Fibroblast of skin of abdomen (primary cell): ENCODE measurements around the gene ROGDI.

ENCODE experiments used
- DNase-seq: peaks from one replicate; pipeline ENCODE4 v3.0.0-alpha.2; 2013

The ROGDI gene

DNA sequence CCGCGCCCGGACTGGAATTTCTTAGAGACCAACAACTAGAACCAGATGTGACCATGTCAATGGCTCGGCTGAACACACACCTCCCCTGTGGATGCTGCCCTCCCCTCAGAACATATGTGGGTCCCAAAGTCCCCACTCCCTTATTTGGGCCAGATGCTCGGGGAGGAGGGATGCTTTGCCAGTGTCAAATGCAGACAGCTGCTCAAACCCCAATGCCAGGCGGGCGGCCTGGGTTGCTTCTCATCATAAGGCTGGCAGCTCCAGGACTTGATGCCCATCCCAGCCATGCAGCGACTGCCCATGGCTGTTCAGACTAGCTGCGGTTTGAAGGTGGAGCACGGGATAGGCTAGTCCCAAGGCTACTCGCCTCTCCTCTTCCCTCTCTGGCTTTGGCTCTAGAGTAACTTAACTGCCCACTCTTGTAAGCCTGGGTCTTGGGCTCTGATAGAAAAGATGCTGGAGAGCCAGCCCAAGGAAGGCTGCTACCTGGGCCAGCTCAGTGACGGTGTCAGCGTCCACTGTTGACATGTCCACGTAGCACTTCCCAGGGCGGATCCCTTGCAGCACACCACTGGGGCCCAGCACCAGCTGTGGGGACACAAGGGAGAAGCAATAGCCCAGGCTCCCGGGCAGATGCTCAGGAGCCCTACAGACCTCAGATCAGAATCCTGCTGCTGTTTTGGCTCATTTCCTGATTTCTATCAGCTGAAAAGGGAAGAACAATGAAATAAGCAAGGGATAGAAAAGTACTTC is 11.0 kb upstream of the ROGDI start:
- DNase-seq: no peak

DNA sequence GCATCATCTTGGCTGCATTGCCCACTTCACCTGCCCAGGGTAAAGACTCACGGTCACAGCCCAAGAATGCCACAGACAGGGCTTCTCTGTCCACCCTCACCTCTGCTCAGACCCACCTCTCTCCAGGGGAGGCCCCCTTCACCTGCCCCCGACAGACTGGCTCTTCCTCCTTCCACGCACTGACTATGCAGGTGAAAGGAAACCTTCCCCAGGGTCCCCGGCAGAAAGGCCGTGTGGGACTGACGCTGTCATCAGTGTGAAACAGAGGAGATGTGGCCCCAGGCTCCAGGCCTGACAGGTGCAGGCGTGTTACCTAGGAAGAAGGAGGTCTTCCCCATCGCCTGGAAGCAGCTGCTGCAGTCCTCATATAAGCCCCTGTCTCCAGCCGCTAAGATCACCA is 9.3 kb upstream of the ROGDI start:
- no peak for DNase-seq

DNA sequence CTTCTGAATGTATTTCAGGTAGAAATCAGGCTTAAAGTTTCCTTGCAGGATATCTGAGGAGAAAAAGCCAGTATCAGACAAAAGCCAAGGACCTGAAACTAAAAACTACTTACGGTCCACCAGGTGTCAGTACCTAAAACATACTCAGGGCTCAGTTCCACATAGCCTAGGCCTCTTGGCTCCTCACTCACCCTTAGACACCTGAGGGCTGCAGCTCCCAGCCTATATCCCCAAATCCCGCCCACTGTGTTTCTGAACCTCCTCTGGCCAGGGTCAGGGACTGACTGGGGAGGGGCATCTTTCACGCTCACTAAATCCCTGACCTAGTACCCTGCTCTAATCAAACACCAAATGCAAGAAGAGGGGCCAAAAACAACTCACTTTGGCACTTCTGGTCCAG is 8.8 kb upstream of the ROGDI start:
- no peak for DNase-seq

DNA sequence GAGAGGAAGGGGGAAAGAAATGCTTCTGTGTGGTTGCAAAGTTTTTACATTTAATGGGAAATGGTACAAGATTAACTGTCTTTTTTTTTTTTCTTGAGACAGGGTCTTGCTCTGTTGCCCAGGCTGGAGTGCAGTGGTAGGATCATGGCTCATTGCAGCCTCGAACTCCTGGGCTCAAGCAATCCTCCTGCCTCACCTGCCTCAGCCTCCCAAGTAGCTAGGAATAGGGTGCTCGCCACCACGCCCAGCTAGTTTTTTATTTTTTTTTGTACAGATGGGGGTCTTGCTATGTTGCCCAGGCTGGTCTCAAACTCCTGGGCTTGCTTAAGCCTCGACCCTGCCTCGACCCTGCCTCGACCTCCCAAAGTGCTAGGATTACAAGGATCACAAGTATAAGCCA is 3.8 kb upstream of the ROGDI start:
- DNase-seq: no peak

DNA sequence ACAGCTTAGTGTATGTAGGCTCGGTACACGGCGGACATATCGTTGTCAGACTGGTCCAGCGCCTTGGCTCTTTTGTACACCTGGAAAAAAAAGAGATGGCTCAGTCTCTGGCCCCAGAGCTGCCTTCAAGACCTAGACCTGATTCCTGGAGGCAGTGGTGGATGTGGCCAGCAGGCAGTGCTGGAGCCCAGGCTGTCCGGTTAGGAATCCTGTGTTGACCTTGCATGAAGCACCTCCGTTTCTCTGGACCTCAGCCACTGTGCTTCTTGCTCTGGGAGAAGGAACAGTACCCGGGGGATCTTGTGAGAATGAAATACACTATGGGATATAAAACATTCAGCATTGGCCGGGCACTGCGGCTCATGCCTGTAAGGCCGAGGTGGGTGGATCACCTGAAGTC is 2.8 kb upstream of the ROGDI start:
- DNase-seq: no peak

DNA sequence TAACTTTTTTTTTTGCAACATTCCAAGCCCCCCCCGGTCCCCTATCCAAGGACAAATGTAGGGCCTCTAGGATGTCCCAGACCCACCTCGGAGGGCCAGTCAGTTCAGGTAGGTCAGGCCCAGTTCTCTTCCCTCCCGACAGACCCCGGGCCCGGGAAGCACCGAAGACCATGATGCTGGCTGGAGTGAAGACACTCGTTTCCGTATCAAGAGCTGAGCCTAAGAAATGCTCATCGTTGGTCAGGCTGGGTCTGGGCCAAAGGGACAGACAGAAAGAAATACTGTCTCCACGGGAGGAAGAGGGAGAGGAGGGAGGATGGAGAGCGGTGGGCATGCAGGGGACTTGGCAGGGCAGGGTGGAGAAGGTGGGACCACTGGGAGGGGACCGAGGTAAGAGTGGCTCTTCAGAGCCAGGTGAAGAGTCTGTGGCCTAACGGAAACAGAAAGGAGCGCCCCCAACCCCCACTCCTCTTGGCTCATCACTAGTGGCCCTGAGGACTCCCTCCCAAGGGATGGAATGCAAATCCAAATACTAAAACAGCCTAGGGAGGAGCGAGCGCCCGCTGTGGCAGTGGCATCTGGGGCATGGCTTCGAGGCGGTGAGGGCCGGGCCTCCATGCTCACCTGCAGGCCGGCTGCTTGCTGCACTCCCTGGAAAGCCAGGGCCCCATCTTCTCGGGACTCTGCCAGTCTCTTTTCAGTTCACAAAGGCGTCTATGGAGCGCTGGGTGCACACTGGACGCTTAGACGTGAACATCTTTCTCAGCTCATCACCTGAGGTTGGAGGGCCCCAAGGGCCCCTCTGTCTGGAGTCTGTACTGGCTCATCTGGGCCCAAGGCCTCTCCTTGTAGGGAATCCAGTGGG is 1.7 kb upstream of the ROGDI start:
- DNase-seq: no peak

DNA sequence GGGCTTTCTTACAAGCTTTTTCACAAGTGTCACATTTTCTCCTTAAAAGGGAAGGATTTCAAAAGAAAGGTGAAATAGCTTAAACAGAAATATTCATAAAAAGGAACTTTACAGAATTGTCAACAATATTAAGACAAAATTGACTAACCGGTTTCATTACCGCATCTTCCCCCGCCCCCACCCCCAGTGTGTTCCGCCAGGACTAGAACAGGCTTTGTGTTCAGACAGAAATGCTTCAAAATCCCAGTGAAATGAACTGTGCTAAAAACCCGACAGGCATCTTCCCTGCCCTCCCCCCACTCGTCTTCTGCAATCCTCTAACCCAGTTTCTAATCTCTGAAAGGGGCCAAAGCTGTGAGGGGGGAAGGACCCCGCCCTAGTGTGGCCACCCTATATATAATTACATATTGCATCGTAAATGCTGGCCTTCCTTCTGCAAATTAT is 990 bp upstream of the ROGDI start:
- peak; percentile 41 for DNase-seq

DNA sequence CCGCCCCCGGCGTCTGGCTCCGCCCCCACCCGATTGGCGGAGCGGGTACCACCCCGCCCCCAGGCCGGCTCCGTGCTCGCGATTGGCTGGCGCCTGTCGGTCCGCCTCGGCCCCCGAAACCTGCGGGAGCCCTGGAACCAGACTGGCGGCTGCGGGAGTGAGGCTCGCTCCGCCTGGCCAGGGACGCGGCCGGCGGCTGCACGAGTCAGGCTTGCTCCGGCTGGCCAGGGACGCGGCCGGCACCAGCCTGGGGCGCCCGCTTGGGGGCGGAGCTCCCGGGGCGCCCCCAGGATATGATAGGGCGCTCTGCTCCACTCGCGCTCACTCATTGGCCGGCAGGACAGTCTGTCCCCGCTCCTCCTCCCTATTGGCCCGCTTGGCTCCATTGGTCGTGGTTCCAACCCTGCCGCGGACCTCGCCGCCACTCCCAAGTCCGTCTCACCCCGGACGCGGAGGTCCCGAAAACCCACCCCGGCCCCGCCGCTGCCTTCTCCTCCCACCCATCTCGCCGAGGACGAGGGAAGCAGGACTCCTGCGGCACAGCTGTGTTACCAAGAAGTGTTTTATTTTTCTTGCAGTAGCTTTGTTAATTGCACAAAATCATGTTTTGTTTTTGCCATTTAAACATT is 340 bp upstream of the ROGDI start:
- peak; percentile 92 for DNase-seq

DNA sequence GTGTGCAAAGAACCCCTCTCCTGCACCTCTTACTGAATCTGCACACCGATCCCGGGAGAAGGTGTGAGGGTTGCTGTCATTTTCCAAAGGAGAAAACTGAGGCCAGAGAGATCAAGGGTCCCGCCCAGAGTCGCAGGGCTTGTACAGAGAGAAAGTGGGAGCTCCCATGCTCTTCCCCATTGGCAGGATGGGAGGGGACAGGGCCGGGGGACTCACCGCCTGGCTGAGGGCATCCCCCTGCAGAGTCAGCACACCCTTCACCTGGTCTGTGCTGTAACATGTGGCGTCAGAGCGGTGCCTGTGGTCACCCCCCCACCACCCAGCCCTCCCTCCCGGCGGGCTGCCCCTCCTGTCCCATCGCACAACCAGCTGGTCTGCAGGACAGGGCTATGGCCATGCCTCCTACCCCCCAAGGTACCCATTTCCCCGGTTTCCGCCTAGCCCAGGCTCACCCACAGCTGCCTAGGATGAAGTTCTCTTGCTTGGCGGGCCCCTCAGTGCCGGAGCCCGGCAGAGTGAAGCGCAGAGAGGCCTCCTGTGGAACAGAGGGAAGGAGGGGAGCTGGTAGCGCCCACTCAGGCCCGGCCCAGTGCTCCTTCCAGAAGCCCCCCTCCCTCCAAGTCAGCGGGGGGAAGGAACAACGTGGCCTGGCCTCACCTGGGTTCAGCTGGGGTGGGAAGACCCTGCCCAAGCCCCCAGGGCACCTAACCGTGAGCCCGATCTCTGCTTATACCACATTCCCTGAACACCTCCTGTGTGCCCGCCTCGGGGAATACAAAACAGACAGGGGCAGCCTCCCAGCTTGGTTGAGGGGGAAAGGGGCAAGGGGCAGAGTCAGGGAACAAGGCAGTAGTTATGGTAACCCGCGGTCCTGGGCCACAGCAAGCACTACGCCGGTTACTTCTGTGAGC is 1.1 kb downstream of the ROGDI start:
- DNase-seq: no peak

DNA sequence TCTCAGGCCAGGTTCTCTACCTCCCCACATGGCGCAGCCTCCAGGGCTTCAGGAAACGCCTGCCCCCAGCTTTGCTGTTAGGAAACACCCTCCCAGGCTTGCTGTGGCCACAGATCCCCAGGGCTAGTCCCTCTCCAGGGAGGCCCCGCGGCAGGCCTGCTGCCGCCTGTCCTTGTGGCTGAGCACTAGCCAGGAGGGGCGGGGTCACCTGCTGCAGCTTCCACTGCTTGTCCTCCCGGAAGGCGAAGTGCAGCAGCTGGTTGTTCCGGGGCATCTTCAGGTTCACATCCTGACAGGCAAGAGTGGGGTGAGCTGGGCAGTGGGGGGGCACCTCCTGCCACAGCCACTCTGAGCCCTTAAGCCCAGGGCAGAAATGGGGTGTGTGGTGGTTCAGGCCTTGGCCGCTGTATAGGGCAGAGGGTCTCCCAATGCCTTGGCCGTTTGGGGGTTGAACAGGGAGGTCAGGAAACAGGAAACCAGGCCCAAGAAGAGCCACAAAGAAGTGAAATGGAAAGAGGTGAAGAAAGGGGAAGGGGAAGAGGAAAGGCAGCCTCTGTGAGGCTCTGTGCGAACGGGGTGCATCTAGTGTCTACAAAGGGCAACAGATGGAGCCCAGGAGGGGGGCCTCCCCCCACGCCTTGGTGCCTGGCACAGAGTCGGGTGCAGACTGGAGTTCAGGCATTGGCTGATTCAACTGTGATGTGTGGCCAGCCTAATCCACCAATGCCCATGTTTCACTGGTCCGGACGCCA is 2.0 kb downstream of the ROGDI start:
- DNase-seq: no peak

DNA sequence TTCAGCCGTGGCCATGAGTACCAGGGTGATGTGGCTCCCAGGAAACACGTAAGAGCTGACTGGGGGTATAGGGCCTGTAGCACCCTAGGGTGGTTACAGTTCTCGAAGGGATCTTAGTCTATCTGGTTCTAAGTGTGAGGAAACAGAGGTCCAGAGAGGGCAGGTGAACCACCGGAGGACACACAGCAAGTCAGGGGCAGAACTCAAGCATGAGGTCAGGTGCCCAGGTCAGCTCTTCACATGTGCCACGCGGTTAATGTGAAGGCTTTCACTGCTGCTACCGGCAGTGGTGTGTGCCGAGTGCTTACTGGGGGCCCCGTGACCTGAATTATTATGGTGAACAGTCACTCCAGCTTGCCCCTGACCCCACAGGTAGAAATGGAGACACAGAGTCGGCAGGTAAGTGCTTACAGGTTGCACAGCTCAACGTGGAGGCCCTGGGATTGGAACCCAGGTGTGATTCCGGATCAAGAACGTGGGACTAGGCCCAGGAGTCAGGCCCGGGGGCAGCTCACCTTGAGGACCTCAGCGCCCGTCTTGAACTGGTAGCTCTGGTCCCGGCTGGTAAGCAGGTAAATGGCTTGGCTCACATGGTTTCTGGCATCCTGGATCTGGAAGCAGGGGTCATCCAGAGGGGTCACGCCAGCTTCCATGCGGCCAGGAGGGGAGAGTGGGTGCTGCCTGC is 3.1 kb downstream of the ROGDI start:
- DNase-seq: no peak

DNA sequence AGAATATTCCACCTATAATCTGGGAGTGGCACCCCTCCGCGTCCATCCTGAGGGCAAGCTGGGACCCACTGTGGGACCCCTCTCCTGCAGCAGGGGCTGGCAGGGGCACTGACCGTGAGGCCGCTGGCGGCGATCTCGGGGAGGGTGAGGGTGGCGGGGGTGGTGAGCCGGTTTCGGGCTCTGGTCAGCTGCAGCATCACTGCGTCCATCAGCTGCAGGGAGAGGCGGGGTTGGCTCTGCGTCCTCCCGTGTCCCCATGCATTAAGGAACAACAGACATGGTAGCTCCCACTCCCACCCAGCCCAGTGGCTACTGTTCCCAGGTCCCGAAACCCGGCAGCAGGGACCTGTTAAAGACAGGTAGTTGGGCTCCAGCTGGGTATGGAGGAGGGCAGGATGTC is 4.0 kb downstream of the ROGDI start:
- no peak for DNase-seq

DNA sequence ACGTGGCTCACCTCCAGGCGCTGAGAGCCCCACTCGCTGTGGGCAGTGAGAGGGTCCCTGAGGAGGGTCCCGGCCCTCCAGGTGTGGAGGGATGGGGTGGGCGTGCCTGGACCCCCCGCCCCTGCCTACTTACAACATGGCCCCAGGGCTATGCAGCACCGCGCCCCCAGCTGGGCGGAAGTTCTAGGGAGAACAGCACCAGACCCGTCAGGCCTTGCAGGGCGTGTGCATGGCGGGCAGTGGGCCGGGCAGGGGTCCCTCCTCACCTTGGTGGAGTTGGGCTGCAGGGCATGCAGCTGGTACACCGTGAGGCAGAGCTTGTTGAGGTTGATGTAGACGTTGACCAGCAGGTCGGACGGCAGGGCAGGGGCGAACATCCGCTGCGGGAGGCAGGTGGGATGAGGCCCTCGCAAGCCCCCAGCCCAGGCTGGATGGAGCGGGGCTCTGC is 4.6 kb downstream of the ROGDI start:
- DNase-seq: no peak

DNA sequence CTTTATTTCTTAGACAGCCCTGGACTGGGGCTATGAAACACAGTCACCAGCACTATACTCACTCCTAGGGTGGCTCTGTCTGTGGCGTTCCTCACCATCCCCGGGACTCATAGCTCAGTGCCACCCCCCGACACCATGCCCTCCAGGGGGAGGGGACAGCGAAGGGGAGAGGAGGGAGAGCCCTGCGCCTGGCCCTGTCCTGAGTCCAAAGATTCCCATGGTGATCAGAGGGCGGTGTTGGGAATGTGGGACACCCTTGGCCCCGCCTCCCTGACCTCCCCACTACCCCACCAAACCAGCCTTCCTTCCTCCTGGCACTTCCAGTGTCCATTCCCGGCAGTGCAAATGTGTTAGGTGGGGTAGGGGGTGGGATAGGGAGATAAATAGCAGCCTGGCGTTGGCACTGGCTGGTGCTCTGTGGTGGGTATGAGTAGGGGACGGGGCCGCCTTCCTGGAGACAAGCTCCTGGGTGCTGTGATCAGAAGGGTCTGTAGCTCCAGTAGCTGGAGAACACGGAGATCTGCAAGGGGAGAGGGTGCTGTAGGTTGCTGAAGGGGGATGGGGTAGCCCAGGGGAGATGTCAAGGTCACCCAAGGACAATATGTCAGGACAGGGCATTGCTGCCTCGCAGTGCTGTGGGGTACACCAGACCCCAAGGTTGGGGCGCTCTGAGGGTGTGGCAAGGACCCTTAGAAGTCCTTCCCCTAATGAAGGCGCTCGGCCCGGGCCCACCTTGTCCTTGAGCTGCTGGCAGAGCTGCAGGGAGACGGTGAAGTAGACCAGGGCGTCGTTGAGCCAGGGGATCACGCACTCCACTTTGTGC is 5.2 kb downstream of the ROGDI start:
- DNase-seq: no peak

DNA sequence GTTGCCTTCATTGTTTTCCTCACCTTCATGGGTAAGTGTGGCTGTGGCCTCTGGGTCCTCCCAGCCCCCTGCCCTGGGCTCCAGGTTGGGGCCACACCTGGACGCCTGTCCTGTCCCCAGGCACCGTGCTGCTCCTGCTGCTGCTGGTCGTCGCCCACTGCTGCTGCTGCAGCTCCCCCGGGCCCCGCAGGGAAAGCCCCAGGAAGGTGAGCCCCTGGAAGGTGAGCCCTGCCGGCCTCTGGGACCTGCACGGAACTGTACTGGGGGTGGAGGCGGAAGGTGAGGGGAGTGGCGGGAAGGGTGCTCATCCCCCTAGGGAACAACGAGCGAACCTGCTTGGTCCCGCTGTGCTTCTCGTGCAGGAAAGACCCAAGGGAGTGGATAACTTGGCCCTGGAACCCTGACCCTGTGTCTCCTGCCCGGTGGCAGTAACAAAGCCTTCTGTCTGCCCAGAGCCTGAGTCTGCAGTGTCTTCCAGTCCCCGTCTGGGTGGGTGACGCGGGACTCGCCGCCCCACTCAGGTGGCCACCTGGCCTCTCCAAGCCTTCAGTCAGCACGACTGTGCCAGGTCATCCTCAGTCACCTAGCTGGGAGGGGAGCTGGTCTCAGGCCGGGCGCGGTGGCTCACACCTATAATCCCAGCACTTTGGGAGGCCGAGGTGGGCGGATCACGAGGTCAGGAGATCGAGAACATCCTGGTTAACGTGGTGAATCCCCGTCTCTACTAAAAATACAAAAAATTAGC is 6.4 kb downstream of the ROGDI start:
- DNase-seq: no peak

DNA sequence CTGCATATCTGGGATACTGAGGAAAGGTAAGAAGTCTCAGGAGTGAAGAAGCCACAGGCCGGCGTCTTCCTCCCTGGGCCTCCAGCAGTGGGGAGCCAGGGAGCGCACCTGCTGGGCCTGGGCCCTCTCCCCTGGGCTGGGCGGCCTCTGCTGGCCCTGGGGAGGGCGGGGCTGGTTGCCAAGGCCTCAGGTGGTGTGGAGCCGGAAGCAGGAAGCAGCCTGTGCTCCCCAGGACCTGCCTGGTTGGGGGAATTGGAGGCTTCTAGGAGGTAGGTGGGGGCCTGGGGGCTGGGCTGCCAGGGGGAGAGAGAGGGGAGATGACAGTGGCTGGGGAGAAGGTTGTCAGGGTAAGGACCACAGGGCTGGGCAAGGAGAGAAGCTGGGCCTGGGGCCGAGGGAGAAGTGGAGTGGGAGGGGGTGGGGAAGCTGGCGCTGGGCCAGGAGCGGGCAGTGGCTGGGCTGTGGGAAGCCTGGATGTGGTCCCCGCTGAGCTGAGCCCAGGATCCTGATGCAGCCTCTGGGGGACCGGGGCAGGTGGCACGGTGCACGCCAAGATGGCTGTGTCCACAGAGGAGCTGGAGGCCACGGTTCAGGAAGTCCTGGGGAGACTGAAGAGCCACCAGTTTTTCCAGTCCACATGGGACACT is 7.1 kb downstream of the ROGDI start, which contains the start of gene SMIM22:
Gene SMIM22 (plus strand): TSS at position 189 of the 647 bp plus-strand sequence. CDS start 366 bp downstream, at position 555.
- DNase-seq: no peak

DNA sequence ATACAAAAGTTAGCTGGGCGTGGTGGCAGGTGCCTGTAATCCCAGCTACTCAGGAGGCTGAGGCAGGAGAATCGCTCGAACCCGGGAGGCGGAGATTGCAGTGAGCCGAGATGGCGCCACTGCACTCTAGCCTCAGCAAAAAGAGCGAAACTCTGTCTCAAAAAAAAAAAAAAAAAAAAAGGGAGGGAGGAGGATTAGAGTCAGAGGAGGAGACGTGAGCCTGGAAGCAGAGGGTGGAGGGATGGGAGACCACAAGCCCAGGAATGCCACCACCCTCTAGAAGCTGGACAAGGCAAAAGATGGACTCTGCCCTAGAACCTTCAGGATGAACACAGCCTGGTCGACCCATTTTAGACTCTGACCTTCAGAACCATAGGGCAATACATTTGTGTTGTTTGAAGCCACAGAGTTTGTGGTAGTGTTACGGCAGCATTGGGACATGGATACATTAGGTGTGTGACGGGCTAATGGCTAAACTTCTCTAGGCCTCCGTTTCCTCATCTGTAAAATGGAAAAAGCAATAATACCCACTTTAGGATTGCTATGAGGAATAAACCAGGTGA is 9.4 kb downstream of the ROGDI start:
- DNase-seq: no peak

DNA sequence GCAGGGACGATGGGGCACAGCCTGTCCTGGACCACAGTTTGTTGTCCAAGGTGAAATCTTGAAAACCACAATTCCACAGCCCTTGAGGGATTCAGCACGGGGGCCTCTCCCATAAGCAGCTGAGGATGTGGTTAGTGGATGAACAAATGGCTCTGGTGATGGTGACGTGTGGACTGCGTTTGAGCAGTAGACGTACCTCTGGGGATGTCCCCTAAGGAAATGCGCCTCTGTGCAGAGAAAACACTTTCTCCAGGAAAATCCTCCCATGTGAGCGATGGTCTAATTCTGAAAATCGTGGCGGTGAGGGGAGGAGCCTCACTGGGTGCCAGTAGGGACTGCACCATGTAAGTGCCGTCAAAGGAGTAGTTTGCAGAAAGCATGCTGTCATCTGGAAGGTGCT is 11.6 kb downstream of the ROGDI start:
- no peak for DNase-seq
